GM21737 (cell line): ENCODE measurements around the gene ESX1.
"Not testable (repeated sequence)": the region's sequence is repeated elsewhere in the genome, so short reads cannot be mapped to it uniquely, and the experiment has no call there.

Experiments used
- ATAC-seq: cut with Tn5 transposase; IDR thresholded peaks from one replicate; pipeline ENCODE4 v1.9.1; 2021; ENCODE audit warnings: mild to moderate bottlenecking, moderate library complexity; ENCODE audit not compliant: unreplicated experiment

ESX1 gene

GRCh38 chrX:104254442-104255115 lies at the start of gene ESX1:
ESX1 (minus strand) TSS chrX:104254933; CDS start chrX:104254849, 84 bp downstream.
- no peak for ATAC-seq

GRCh38 chrX:104295636-104296035 lies 40.9 kb upstream of the ESX1 start:
- no peak for ATAC-seq

- no peak for ATAC-seq
These were observed 34.2 kb upstream of the ESX1 start for GRCh38 chrX:104288961-104289360.

- no peak for ATAC-seq
These were observed 33.5 kb upstream of the ESX1 start for GRCh38 chrX:104288269-104288668.

- ATAC-seq: no peak
These were observed 30.5 kb upstream of the ESX1 start for GRCh38 chrX:104285201-104285600.

- no peak for ATAC-seq
These were observed 29.8 kb upstream of the ESX1 start for GRCh38 chrX:104284507-104284906.

GRCh38 chrX:104282166-104282725 lies 27.5 kb upstream of the ESX1 start:
- ATAC-seq: no peak

GRCh38 chrX:104281564-104281963 lies 26.8 kb upstream of the ESX1 start:
- no peak for ATAC-seq

- no peak for ATAC-seq
These were observed 25.9 kb upstream of the ESX1 start for GRCh38 chrX:104280609-104281008.

GRCh38 chrX:104270916-104271512 lies 16.3 kb upstream of the ESX1 start:
- no peak for ATAC-seq

GRCh38 chrX:104270212-104270611 lies 15.5 kb upstream of the ESX1 start:
- ATAC-seq: no peak

GRCh38 chrX:104255465-104255864 lies 732 bp upstream of the ESX1 start:
- ATAC-seq: no peak

GRCh38 chrX:104253567-104254441 lies 929 bp downstream of the ESX1 start:
- ATAC-seq: no peak

- no peak for ATAC-seq
These were observed 4.3 kb downstream of the ESX1 start for GRCh38 chrX:104250470-104250869.

- not testable (repeated sequence) for ATAC-seq
These were observed 24.7 kb downstream of the ESX1 start for GRCh38 chrX:104230060-104230459.

GRCh38 chrX:104211187-104211586 lies 43.5 kb downstream of the ESX1 start:
- no peak for ATAC-seq

- ATAC-seq: no peak
These were observed 49.2 kb downstream of the ESX1 start for GRCh38 chrX:104205548-104205947.
